OCI-LY7 (cell line): Measurements from ENCODE around the gene HAAO. TPM values are rescaled to one million over a fixed set of nuclear protein-coding genes. Genes with fewer than 3 reads are reported as not detected.

Source experiments
- BruUV-seq: library from RNA; stranded (reverse); fragments of 400-500 nt; replicated peaks from 2 replicates; lab custom pipeline; 2021; lab: Mats Ljungman, UMichigan
- CTCF ChIA-PET: fragments of 300-600 bp; sonication (Branson Sonifier 250); formaldehyde crosslinking; loops from one replicate; lab custom pipeline; 2022; ENCODE audit warnings: antibody characterized with exemption; ENCODE audit not compliant: unreplicated experiment; lab: Charles Lee
- POLR2A ChIA-PET: fragments of 300-600 bp; sonication (Branson Sonifier 250); formaldehyde crosslinking; loops from one replicate; lab custom pipeline; 2022; ENCODE audit warnings: antibody characterized with exemption; lab: Charles Lee
- DNase-seq: peaks from one replicate; pipeline ENCODE4 v3.0.0-alpha.2; 2015; ENCODE audit warnings: low spot score
- H2AFZ ChIP-seq: fragments of 200-600 bp; sonication (generic), shearing (Covaris generic); 2 replicates; pipeline ENCODE4 v1.6.1; 2014; ENCODE audit warnings: mild to moderate bottlenecking, antibody characterized with exemption, low read length, moderate library complexity
- H3K27ac ChIP-seq: fragments of 200-600 bp; sonication (generic); 2 replicates; pipeline ENCODE4 v1.5.1; 2014; ENCODE audit warnings: mixed run types, low read depth, mild to moderate bottlenecking, moderate library complexity, low read length, inconsistent platforms; ENCODE audit not compliant: poor library complexity, severe bottlenecking
- H3K36me3 ChIP-seq: fragments of 200-600 bp; sonication (generic); 2 replicates; pipeline ENCODE4 v1.6.1; 2014; ENCODE audit warnings: mild to moderate bottlenecking, antibody characterized with exemption, low read length, moderate library complexity, mixed read lengths; ENCODE audit not compliant: insufficient read depth
- H3K4me1 ChIP-seq: fragments of 200-600 bp; sonication (generic); 2 replicates; pipeline ENCODE4 v1.5.1; 2014; ENCODE audit warnings: mild to moderate bottlenecking, low read length; ENCODE audit not compliant: insufficient read depth, poor library complexity, severe bottlenecking
- H3K4me2 ChIP-seq: fragments of 200-600 bp; sonication (generic); 2 replicates; pipeline ENCODE4 v1.6.1; 2014; ENCODE audit warnings: mild to moderate bottlenecking, low read length
- H3K4me3 ChIP-seq: fragments of 200-600 bp; sonication (generic); 2 replicates; pipeline ENCODE4 v1.5.1; 2014; ENCODE audit warnings: mild to moderate bottlenecking, low read depth, low read length; ENCODE audit not compliant: poor library complexity, severe bottlenecking
- H3K79me2 ChIP-seq: fragments of 200-600 bp; sonication (generic); 2 replicates; pipeline ENCODE4 v1.6.1; 2016; ENCODE audit warnings: low read depth, mild to moderate bottlenecking, low read length, moderate library complexity, mixed read lengths; ENCODE audit not compliant: insufficient read depth
- H3K9me2 ChIP-seq: fragments of 200-600 bp; sonication (generic); 2 replicates; pipeline ENCODE4 v1.6.1; 2016; ENCODE audit warnings: mild to moderate bottlenecking, low read length, mixed read lengths; ENCODE audit not compliant: insufficient read depth
- H3K9me3 ChIP-seq: fragments of 200-600 bp; sonication (generic); 2 replicates; pipeline ENCODE4 v1.6.1; 2014; ENCODE audit warnings: mild to moderate bottlenecking, mixed run types, low read length, mixed read lengths
- H4K20me1 ChIP-seq: fragments of 200-600 bp; sonication (generic); 2 replicates; pipeline ENCODE4 v1.6.1; 2014; ENCODE audit warnings: mild to moderate bottlenecking, antibody characterized with exemption, low read length, moderate library complexity, mixed read lengths; ENCODE audit not compliant: insufficient read depth
- CTCF ChIP-seq: fragments of 200-600 bp; sonication (generic); conservative IDR thresholded peaks from 2 replicates; pipeline ENCODE4 v1.5.1; 2014; ENCODE audit warnings: mild to moderate bottlenecking, antibody characterized with exemption, low read length, moderate library complexity, mixed read lengths
- EZH2phosphoT487 ChIP-seq: fragments of 200-600 bp; sonication (generic); IDR thresholded peaks from 2 replicates; pipeline ENCODE4 v1.6.1; 2018; ENCODE audit warnings: low read depth, borderline replicate concordance, mild to moderate bottlenecking, mixed run types, antibody characterized with exemption, low read length, moderate library complexity, mixed read lengths
- intact Hi-C: fragments of 100-400 bp; cut with micrococcal nuclease; formaldehyde crosslinking; loops from one replicate; pipeline ENCODE4 v1.10.0; 2022; ENCODE audit not compliant: unreplicated experiment
- total RNA-seq, 2 experiments: library from RNA; depleted of rRNA in 1 of 2; stranded (reverse); fragments of >200 nt in 1 of 2; shearing (Covaris generic) in 1 of 2; gene quantifications; 2 replicates each; pipeline ENCODE4 v1.2.3, GENCODE V29; 2014 to 2022

The HAAO gene
- total RNA-seq, 2 experiments from 2014 or later: not detected

GRCh38 chr2:42756966-42757513 lies 35.3 kb downstream of the HAAO start:
- no TSS peak for BruUV-seq
- no peaks in the 10 kb centered on the region for H3K79me2 ChIP-seq
- intact Hi-C loops: no loop called here
- no peaks in the 10 kb centered on the region for H4K20me1 ChIP-seq
- no peaks in the 10 kb centered on the region for H3K9me2 ChIP-seq
- H3K27ac ChIP-seq: no peak overlapping the region
- POLR2A ChIA-PET: no interaction called here
- CTCF ChIA-PET: no interaction called here
- no peak overlapping the region for H2AFZ ChIP-seq
- no peaks in the 10 kb centered on the region for H3K9me3 ChIP-seq
- peaks cover 11% of the 10 kb centered on the region for H3K4me1 ChIP-seq
- H3K4me3 ChIP-seq: no peak overlapping the region
- no peak overlapping the region for H3K4me2 ChIP-seq
- no peak for TF ChIP-seq EZH2phosphoT487
- no peak for TF ChIP-seq CTCF
- DNase-seq: no peak
- H3K36me3 ChIP-seq: peaks cover 40% of the 10 kb centered on the region

GRCh38 chr2:42756150-42756775 lies 36.1 kb downstream of the HAAO start:
- no peak for DNase-seq
- H3K36me3 ChIP-seq: peaks cover 48% of the 10 kb centered on the region
- no TSS peak for BruUV-seq
- no peak overlapping the region for H3K4me3 ChIP-seq
- H3K4me2 ChIP-seq: no peak overlapping the region
- no peaks in the 10 kb centered on the region for H3K9me2 ChIP-seq
- ChIA-PET POLR2A (no interaction called here), CTCF (no interaction called here)
- no peaks in the 10 kb centered on the region for H3K9me3 ChIP-seq
- H3K27ac ChIP-seq: no peak overlapping the region
- H3K4me1 ChIP-seq: peaks cover 19% of the 10 kb centered on the region
- H3K79me2 ChIP-seq: no peaks in the 10 kb centered on the region
- no peaks in the 10 kb centered on the region for H4K20me1 ChIP-seq
- no peak overlapping the region for H2AFZ ChIP-seq
- TF ChIP-seq CTCF (no peak), EZH2phosphoT487 (no peak)
- intact Hi-C loops: no loop called here

GRCh38 chr2:42755191-42755880 lies 37.0 kb downstream of the HAAO start:
- intact Hi-C loops: no loop called here
- no TSS peak for BruUV-seq
- POLR2A ChIA-PET: no interaction called here
- Histone ChIP-seq H4K20me1 (no peaks in the 10 kb centered on the region), H3K4me3 (no peak overlapping the region), H3K4me2 (no peak overlapping the region), H3K4me1 (peaks cover 20% of the 10 kb centered on the region), H3K9me2 (no peaks in the 10 kb centered on the region), H3K27ac (no peak overlapping the region), H3K36me3 (peaks cover 57% of the 10 kb centered on the region), H3K79me2 (no peaks in the 10 kb centered on the region), H2AFZ (no peak overlapping the region), H3K9me3 (no peaks in the 10 kb centered on the region)
- DNase-seq: no peak
- no peak for TF ChIP-seq EZH2phosphoT487
- TF ChIP-seq CTCF: no peak
- CTCF ChIA-PET: no interaction called here
